Measurements from ENCODE around the gene KDM4B. TPM values are rescaled to one million over a fixed set of nuclear protein-coding genes. Genes with fewer than 3 reads are reported as not detected.

Gene KDM4B
- total RNA-seq, 4 donors from 2014 or later = 14.0 to 39.9 (median 19.5) TPM

DNA sequence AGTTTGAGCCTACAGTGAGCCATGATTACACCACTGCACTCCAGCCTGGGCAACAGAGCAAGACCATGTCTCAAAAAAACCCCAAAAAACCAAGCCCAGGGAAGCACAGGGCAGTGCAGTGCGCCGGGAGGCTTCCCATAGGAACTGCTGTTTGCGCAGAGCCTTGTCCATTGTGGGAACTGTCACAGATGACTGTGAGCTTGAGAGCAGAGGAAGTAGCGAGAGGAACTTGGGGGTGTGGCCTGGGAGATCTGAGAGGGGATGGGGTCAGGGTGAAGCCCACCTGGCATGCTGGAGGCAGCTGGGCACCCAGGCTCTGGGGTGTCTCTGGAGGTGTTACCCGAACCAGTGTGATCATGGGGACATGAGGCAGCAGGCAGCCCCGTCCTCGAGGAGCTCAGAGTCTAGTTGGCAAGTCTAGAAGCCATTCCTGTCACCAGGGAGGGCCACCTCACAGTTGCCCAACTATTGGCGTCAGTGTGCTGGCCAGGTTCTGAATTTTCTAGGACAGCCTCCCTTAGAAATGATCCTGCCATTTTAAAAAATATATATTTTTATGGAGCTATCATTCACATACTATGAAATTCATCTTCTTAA, 10.4 kb downstream of the KDM4B start:
- Histone ChIP-seq H3K27ac (no peak overlapping the region), H3K27me3 (no peaks in the 10 kb centered on the region), H3K4me3 (no peak overlapping the region), H3K4me1 (peaks cover 21 to 86% (median 45%) of the 10 kb centered on the region in 3 donors), H3K36me3 (peaks cover 0 to 18% (median 0%) of the 10 kb centered on the region in 3 donors), H3K9me3 (no peaks in the 10 kb centered on the region)
- TF ChIP-seq POLR2A (IDR thresholded peaks at IDR 0.05) = no peak
- TF ChIP-seq, protein P1, sequence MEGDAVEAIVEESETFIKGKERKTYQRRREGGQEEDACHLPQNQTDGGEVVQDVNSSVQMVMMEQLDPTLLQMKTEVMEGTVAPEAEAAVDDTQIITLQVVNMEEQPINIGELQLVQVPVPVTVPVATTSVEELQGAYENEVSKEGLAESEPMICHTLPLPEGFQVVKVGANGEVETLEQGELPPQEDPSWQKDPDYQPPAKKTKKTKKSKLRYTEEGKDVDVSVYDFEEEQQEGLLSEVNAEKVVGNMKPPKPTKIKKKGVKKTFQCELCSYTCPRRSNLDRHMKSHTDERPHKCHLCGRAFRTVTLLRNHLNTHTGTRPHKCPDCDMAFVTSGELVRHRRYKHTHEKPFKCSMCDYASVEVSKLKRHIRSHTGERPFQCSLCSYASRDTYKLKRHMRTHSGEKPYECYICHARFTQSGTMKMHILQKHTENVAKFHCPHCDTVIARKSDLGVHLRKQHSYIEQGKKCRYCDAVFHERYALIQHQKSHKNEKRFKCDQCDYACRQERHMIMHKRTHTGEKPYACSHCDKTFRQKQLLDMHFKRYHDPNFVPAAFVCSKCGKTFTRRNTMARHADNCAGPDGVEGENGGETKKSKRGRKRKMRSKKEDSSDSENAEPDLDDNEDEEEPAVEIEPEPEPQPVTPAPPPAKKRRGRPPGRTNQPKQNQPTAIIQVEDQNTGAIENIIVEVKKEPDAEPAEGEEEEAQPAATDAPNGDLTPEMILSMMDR (IDR thresholded peaks at IDR 0.05) = no peak
- intact Hi-C loops (cut with DNase I) = no loop called here
- no peak for DNase-seq
- WGBS, 2 donors = 86 to 100% methylated on average over 4 to 8 of the region's 8 CpGs

DNA sequence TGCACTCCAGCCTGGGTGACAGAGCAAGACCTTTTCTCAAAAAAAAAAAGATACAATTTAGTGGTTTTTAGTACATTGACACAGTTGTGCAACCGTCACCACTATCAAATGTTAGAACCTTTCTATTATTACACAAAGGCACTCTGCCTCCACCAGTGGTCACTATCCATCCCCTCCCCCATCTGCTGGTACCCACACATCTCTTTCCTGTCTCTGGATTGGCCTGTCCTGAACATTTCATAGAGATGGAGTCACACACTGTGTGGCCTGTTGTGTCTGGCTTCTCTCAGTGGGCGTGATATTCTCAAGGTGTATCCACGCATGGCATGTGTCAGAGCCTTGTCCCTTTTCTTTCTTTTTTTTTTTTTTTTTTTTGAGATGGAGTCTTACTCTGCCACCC, 11.2 kb downstream of the KDM4B start:
- intact Hi-C loops (cut with DNase I) = no loop called here
- TF ChIP-seq, protein P1 (IDR thresholded peaks at IDR 0.05) = no peak
- TF ChIP-seq POLR2A (IDR thresholded peaks at IDR 0.05) = no peak
- H3K4me1 ChIP-seq = peaks cover 21 to 86% (median 45%) of the 10 kb centered on the region in 3 donors
- H3K27me3 ChIP-seq = no peaks in the 10 kb centered on the region
- DNase-seq = no peak
- H3K9me3 ChIP-seq = no peaks in the 10 kb centered on the region
- no peak overlapping the region for H3K4me3 ChIP-seq
- no peak overlapping the region for H3K27ac ChIP-seq
- WGBS, 2 donors = 78 to 88% methylated on average over 3 of the region's 3 CpGs
- H3K36me3 ChIP-seq = peaks cover 0 to 20% (median 0%) of the 10 kb centered on the region in 3 donors

DNA sequence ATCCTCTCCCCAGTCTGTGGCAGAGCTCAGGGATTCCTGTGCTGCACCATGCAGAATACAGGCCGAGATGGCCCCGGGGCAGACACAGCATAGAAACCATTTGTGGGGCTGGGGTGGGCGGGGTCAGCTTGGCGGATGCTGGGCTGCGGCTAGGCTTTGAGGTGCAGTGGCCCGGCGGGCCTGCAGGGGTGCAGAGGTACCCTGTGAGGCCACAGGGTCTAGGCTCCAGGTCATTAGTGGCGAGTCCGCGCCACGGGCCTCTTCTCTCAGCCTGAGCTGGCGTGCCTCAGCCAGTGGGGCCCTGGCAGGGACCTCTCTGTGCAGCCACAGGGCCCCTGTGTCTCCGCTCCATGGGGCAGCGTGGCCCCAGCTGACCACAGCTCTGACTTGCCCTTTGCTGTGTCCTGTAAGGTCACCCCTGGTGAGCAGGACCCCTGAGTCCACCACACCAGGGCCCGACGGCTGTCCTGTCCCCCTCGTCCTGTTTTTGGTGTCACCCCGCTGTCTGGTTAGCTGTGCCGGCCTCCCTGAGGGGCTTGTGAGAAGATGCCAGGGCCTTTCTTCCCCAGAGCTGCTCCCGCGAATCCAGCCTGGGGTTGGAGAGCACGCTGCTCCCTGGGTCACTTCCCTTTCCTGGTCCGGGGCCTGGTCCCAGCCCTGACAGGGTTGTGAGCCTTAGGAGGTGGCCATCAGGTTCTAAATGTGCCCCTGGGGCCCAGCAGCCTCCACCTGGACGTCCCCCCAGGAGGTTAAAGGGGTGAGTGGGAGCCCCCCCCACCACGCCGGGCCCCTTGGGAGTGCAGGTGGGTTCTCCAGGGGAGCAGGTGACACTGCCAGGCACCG, 12.1 kb downstream of the KDM4B start:
- Histone ChIP-seq H3K4me3 (no peak overlapping the region), H3K9me3 (no peaks in the 10 kb centered on the region), H3K27ac (no peak overlapping the region), H3K36me3 (peaks cover 0 to 20% (median 0%) of the 10 kb centered on the region in 3 donors), H3K4me1 (peaks cover 15 to 79% (median 35%) of the 10 kb centered on the region in 3 donors), H3K27me3 (no peaks in the 10 kb centered on the region)
- intact Hi-C loops (cut with DNase I) = no loop called here
- 80 to 88% methylated on average over 1 to 8 of the region's 27 CpGs for WGBS, 2 donors
- TF ChIP-seq, protein P1 (IDR thresholded peaks at IDR 0.05) = no peak
- no peak for TF ChIP-seq POLR2A (IDR thresholded peaks at IDR 0.05)
- DNase-seq = no peak

DNA sequence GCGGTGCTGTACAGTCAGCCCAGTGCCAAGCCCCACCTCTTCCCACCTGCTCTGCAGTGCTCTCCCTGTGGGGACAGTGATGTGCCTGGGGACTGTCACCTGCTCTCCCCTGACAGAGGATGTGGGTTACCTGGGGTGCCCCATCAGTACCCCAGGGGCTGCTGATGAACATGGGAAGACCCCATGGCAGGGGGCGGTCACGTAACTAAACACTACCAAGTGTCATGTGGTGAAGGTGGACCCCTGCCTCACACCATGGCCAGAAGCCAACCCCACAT, 12.7 kb downstream of the KDM4B start:
- Histone ChIP-seq H3K36me3 (peaks cover 0 to 20% (median 0%) of the 10 kb centered on the region in 3 donors), H3K27ac (no peak overlapping the region), H3K4me3 (no peak overlapping the region), H3K9me3 (no peaks in the 10 kb centered on the region), H3K27me3 (no peaks in the 10 kb centered on the region), H3K4me1 (peaks cover 13 to 79% (median 31%) of the 10 kb centered on the region in 3 donors)
- 60 to 80% methylated on average over 1 of the region's 3 CpGs for WGBS, 2 donors
- TF ChIP-seq, protein P1 (IDR thresholded peaks at IDR 0.05) = no peak
- TF ChIP-seq POLR2A (IDR thresholded peaks at IDR 0.05) = no peak
- no peak for DNase-seq
- intact Hi-C loops (cut with DNase I) = no loop called here
